ENCODE results near the gene POLR2H. TPM values are rescaled to one million over a fixed set of nuclear protein-coding genes. Genes with fewer than 3 reads are reported as not detected.

POLR2H gene
- total and polyA plus RNA-seq, 2 donors (not counting 1 experiment from before 2014, with no cell fraction given), result 60.4 to 106 TPM

- Histone ChIP-seq H3K9me3 (ENCODE audit: control extremely low read depth in 1 of 3, control insufficient read depth in 2 of 3, insufficient read depth in 1 of 3, low read length in 2 of 3) (no peaks in the 10 kb centered on the region), H2AFZ (ENCODE audit: insufficient read depth, low read depth, low read length, poor library complexity, severe bottlenecking) (peak overlapping the region; percentile 85), H3K9ac (ENCODE audit: low read length) (peak overlapping the region; percentile 86), H3K4me2 (replicated peaks; ENCODE audit: low read depth, low read length, poor library complexity, severe bottlenecking) (peak overlapping the region; percentile 82), H3K27ac (ENCODE audit: low read length in 2 of 2) (peak overlapping the region in 1 of 2 donors; percentile 93), H3K4me3 (ENCODE audit: control extremely low read depth in 1 of 5, extremely low read depth in 1 of 5, insufficient read depth in 1 of 5, low read depth in 2 of 5, low read length in 4 of 5) (peak overlapping the region; percentile 51 to 83 (median 73)), H3K79me2 (ENCODE audit: control insufficient read depth, insufficient read depth, low read length) (peaks cover 19% of the 10 kb centered on the region), H3K4me1 (ENCODE audit: control insufficient read depth in 2 of 2, insufficient read depth in 2 of 2, low read length in 2 of 2) (peaks cover 14 to 25% of the 10 kb centered on the region in 2 donors), H3K27me3 (replicated peaks in 1 of 4; ENCODE audit: control extremely low read depth in 1 of 4, control insufficient read depth in 3 of 4, insufficient read depth in 4 of 4, low read length in 3 of 4) (peaks cover 0 to 3% (median 0%) of the 10 kb centered on the region in 4 experiments), H4K20me1 (ENCODE audit: control insufficient read depth, insufficient read depth, low read length, poor library complexity, severe bottlenecking) (no peaks in the 10 kb centered on the region), H3K36me3 (replicated peaks in 1 of 2; ENCODE audit: control extremely low read depth in 1 of 2, control insufficient read depth in 1 of 2, extremely low read depth in 1 of 2, insufficient read depth in 2 of 2, low read length in 1 of 2) (peaks cover 1 to 31% of the 10 kb centered on the region in 2 experiments)
- Mint-ChIP-seq H3K27ac (peak overlapping the region; percentile 82), H3K27me3 (no peaks in the 10 kb centered on the region), H3K9me3 (ENCODE audit: insufficient read depth) (no peaks in the 10 kb centered on the region), H3K4me3 (peak overlapping the region; percentile 94), H3K4me1 (peaks cover 30% of the 10 kb centered on the region)
- intact Hi-C loops (cut with micrococcal nuclease), result no loop called here
- whole genome bisulfite sequencing (ENCODE audit: insufficient coverage), result 26% methylated on average over 17 of the region's 17 CpGs
- ChIA-PET POLR2A (no interaction called here), CTCF (interaction anchor here (1.2 to 1.8 kb wide), 2 partner anchors 17 to 177 kb away, joined by 3 to 5 read pairs; no protein-coding TSS in a partner anchor)
- no peak for TF ChIP-seq CTCF (IDR thresholded peaks at IDR 0.05)
- TF ChIP-seq EZH2 (IDR thresholded peaks at IDR 0.05; ENCODE audit: borderline replicate concordance, insufficient read depth, low read depth, low read length, poor library complexity, severe bottlenecking), result no peak
- DNase-seq (peak; percentile 38), ATAC-seq (ENCODE audit: low read depth) (peak; percentile 6)
Observed at GRCh38 chr3:184336547-184337398, 24.7 kb upstream of the POLR2H start.

- Histone ChIP-seq H3K79me2 (ENCODE audit: control insufficient read depth, insufficient read depth, low read length) (peaks cover 19% of the 10 kb centered on the region), H3K9ac (ENCODE audit: low read length) (peak within 1 kb of the TSS; percentile 86), H3K4me3 (ENCODE audit: control extremely low read depth in 1 of 5, extremely low read depth in 1 of 5, insufficient read depth in 1 of 5, low read depth in 2 of 5, low read length in 4 of 5) (peak within 1 kb of the TSS; percentile 51 to 83 (median 73)), H3K4me1 (ENCODE audit: control insufficient read depth in 2 of 2, insufficient read depth in 2 of 2, low read length in 2 of 2) (peaks cover 14 to 25% of the 10 kb centered on the region in 2 donors), H3K36me3 (replicated peaks in 1 of 2; ENCODE audit: control extremely low read depth in 1 of 2, control insufficient read depth in 1 of 2, extremely low read depth in 1 of 2, insufficient read depth in 2 of 2, low read length in 1 of 2) (peaks cover 0 to 25% of the 10 kb centered on the region in 2 experiments), H3K4me2 (replicated peaks; ENCODE audit: low read depth, low read length, poor library complexity, severe bottlenecking) (peak within 1 kb of the TSS; percentile 82), H2AFZ (ENCODE audit: insufficient read depth, low read depth, low read length, poor library complexity, severe bottlenecking) (peak within 1 kb of the TSS; percentile 85), H4K20me1 (ENCODE audit: control insufficient read depth, insufficient read depth, low read length, poor library complexity, severe bottlenecking) (no peaks in the 10 kb centered on the region), H3K9me3 (ENCODE audit: control extremely low read depth in 1 of 3, control insufficient read depth in 2 of 3, insufficient read depth in 1 of 3, low read length in 2 of 3) (no peaks in the 10 kb centered on the region), H3K27me3 (replicated peaks in 1 of 4; ENCODE audit: control extremely low read depth in 1 of 4, control insufficient read depth in 3 of 4, insufficient read depth in 4 of 4, low read length in 3 of 4) (peaks cover 0 to 3% (median 0%) of the 10 kb centered on the region in 4 experiments), H3K27ac (ENCODE audit: low read length in 2 of 2) (no peak within 1 kb of the TSS)
- DNase-seq (no peak), ATAC-seq (ENCODE audit: low read depth) (no peak)
- no peaks in the 10 kb centered on the region for H3K9me3 Mint-ChIP-seq (ENCODE audit: insufficient read depth)
- WGBS (ENCODE audit: insufficient coverage), result 100% methylated on average over 6 of the region's 6 CpGs
- peaks cover 30% of the 10 kb centered on the region for H3K4me1 Mint-ChIP-seq
- POLR2A ChIA-PET, result no interaction called here
- TF ChIP-seq EZH2 (IDR thresholded peaks at IDR 0.05; ENCODE audit: borderline replicate concordance, insufficient read depth, low read depth, low read length, poor library complexity, severe bottlenecking) (no peak), CTCF (IDR thresholded peaks at IDR 0.05) (no peak)
- H3K27ac Mint-ChIP-seq, result peak within 1 kb of the TSS; percentile 82
- intact Hi-C loops (cut with micrococcal nuclease), result no loop called here
- CTCF ChIA-PET, result interaction anchor here (1.2 to 1.8 kb wide), 2 partner anchors 17 to 176 kb away, joined by 3 to 5 read pairs; no protein-coding TSS in a partner anchor
- no peaks in the 10 kb centered on the region for H3K27me3 Mint-ChIP-seq
- peak within 1 kb of the TSS; percentile 94 for H3K4me3 Mint-ChIP-seq
Observed at GRCh38 chr3:184337399-184337714, 24.2 kb upstream of the POLR2H start, which contains the start of gene FAM131A. TSS of gene FAM131A (plus strand) at chr3:184337600. CDS start at chr3:184337631, 31 bp downstream.
